H1 (cell line): ENCODE data around the gene STX8. TPM values are rescaled to one million over a fixed set of nuclear protein-coding genes. Genes with fewer than 3 reads are reported as not detected.

Source experiments
- CTCF ChIA-PET: fragments of 300-600 bp; sonication (Branson Sonifier 250); formaldehyde crosslinking; loops from one replicate; lab custom pipeline; 2021; ENCODE audit not compliant: partially characterized antibody; lab: Charles Lee
- POLR2A ChIA-PET: fragments of 300-600 bp; sonication (Branson Sonifier 250); formaldehyde crosslinking; loops from one replicate; lab custom pipeline; 2021; ENCODE audit warnings: inconsistent platforms; ENCODE audit not compliant: partially characterized antibody; lab: Charles Lee
- DNase-seq, 2 experiments: peaks; one replicate each; pipeline versions ENCODE4 v3.0.0 to v3.0.0-alpha.2; 2010 to 2022; ENCODE audit warnings: low spot score in 2 of 2, low read depth in 1 of 2, mixed read lengths in 1 of 2
- FAIRE-seq: peaks from 2 replicates; lab custom pipeline; 2011; peaks lifted over from hg19 to GRCh38; lab: Jason Lieb, UNC
- H2AFZ ChIP-seq: 2 replicates; pipeline ENCODE4 v1.8.1; 2012; ENCODE audit warnings: low read length, inconsistent platforms
- H2AK5ac ChIP-seq: 2 replicates; pipeline ENCODE4 v1.6.1; 2013; ENCODE audit warnings: low read depth, low read length
- H2BK120ac ChIP-seq: replicated peaks from 2 replicates; pipeline ENCODE3; 2013; ENCODE audit warnings: low read depth, low read length, inconsistent platforms
- H2BK12ac ChIP-seq: 2 replicates; pipeline ENCODE4 v1.6.1; 2013; ENCODE audit warnings: low read depth, low read length
- H2BK15ac ChIP-seq: 2 replicates; pipeline ENCODE4 v1.6.1; 2013; ENCODE audit warnings: low read length
- H2BK20ac ChIP-seq: 2 replicates; pipeline ENCODE4 v1.6.1; 2013; ENCODE audit warnings: low read length
- H2BK5ac ChIP-seq: 2 replicates; pipeline ENCODE4 v1.6.1; 2013; ENCODE audit warnings: low read depth, low read length
- H3K14ac ChIP-seq: 2 replicates; pipeline ENCODE4 v1.6.1; 2013; ENCODE audit warnings: inconsistent platforms; ENCODE audit not compliant: insufficient read length
- H3K18ac ChIP-seq: 2 replicates; pipeline ENCODE4 v1.6.1; 2013; ENCODE audit warnings: low read length; ENCODE audit errors: extremely low read depth
- H3K23ac ChIP-seq: 2 replicates; pipeline ENCODE4 v1.6.1; 2013; ENCODE audit warnings: inconsistent platforms; ENCODE audit not compliant: insufficient read length
- H3K23me2 ChIP-seq: 2 replicates; pipeline ENCODE4 v1.6.1; 2013; ENCODE audit warnings: low read depth, low read length
- H3K27ac ChIP-seq: 2 replicates; pipeline ENCODE4 v1.6.1; 2011; ENCODE audit warnings: low read depth, low read length, inconsistent platforms
- H3K27me3 ChIP-seq, 4 experiments: replicated peaks in 1 of 4; 1 replicate in 1 of 4; 2 replicates in 3 of 4; pipeline versions ENCODE4 v1.6.1 to v1.8.1; 2011 to 2013; ENCODE audit warnings: low read length in 3 of 4, mild to moderate bottlenecking in 3 of 4, inconsistent platforms in 2 of 4, mixed read lengths in 2 of 4, moderate library complexity in 1 of 4; ENCODE audit not compliant: control insufficient read depth in 3 of 4, insufficient read depth in 3 of 4; ENCODE audit errors: extremely low read depth in 1 of 4
- H3K36me3 ChIP-seq, 4 experiments: 2 replicates each; pipeline versions ENCODE4 v1.6.1 to v1.8.1; 2011 to 2013; ENCODE audit warnings: mild to moderate bottlenecking in 4 of 4, low read length in 3 of 4, moderate library complexity in 2 of 4, control low read depth in 1 of 4, inconsistent platforms in 1 of 4; ENCODE audit not compliant: insufficient read depth in 4 of 4, control insufficient read depth in 2 of 4
- H3K4ac ChIP-seq: replicated peaks from 2 replicates; pipeline ENCODE3; 2013; ENCODE audit warnings: low read length, low read depth, mixed read lengths, inconsistent platforms; ENCODE audit not compliant: insufficient read length
- H3K4me1 ChIP-seq, 4 experiments: replicated peaks in 1 of 4; 1 replicate in 1 of 4; 2 replicates in 3 of 4; pipeline versions ENCODE4 v1.6.1 to v1.8.1; 2011 to 2013; ENCODE audit warnings: low read length in 3 of 4, inconsistent platforms in 2 of 4, mixed read lengths in 1 of 4; ENCODE audit not compliant: insufficient read depth in 4 of 4, control insufficient read depth in 3 of 4
- H3K4me2 ChIP-seq, 2 experiments: 2 replicates each; pipeline versions ENCODE4 v1.6.1 to v1.8.1; 2011 to 2013; ENCODE audit warnings: low read depth in 2 of 2, low read length in 2 of 2, control low read depth in 1 of 2, inconsistent platforms in 1 of 2, mild to moderate bottlenecking in 1 of 2; ENCODE audit not compliant: insufficient read depth in 1 of 2
- H3K4me3 ChIP-seq, 4 experiments: fragments of 200-600, 300-600 bp in 1 of 4; sonication (generic), shearing (Covaris generic), sonication (Bioruptor Twin) in 1 of 4; 2 replicates each; pipeline versions ENCODE4 v1.5.1 to v1.8.1; 2011 to 2016; ENCODE audit warnings: low read length in 4 of 4, low read depth in 3 of 4, control low read depth in 2 of 4, inconsistent platforms in 2 of 4, mild to moderate bottlenecking in 2 of 4, mixed read lengths in 1 of 4, moderate library complexity in 1 of 4; ENCODE audit not compliant: insufficient read depth in 2 of 4; ENCODE audit errors: extremely low read depth in 1 of 4
- H3K56ac ChIP-seq: replicated peaks from 2 replicates; pipeline ENCODE3; 2013; ENCODE audit warnings: low read depth, mild to moderate bottlenecking, mixed read lengths, low read length, inconsistent platforms; ENCODE audit not compliant: insufficient read length
- H3K79me1 ChIP-seq: 2 replicates; pipeline ENCODE4 v1.6.1; 2013; ENCODE audit warnings: low read depth, low read length, control low read depth
- H3K79me2 ChIP-seq, 2 experiments: 2 replicates each; pipeline versions ENCODE4 v1.6.1 to v1.8.1; 2012 to 2013; ENCODE audit warnings: low read length in 2 of 2, mild to moderate bottlenecking in 2 of 2, inconsistent platforms in 1 of 2; ENCODE audit not compliant: insufficient read depth in 2 of 2, control insufficient read depth in 1 of 2
- H3K9ac ChIP-seq, 4 experiments: replicated peaks in 1 of 4; 1 replicate in 1 of 4; 2 replicates in 3 of 4; pipeline versions ENCODE4 v1.6.1 to v1.8.1; 2011 to 2013; ENCODE audit warnings: low read depth in 3 of 4, low read length in 3 of 4, control low read depth in 2 of 4, mild to moderate bottlenecking in 2 of 4, moderate library complexity in 2 of 4, inconsistent platforms in 1 of 4; ENCODE audit errors: extremely low read depth in 1 of 4
- H3K9me3 ChIP-seq, 2 experiments: 2 replicates each; pipeline versions ENCODE4 v1.6.1 to v1.8.1; 2012 to 2013; ENCODE audit warnings: mild to moderate bottlenecking in 2 of 2, moderate library complexity in 2 of 2, control low read depth in 1 of 2, inconsistent platforms in 1 of 2, low read depth in 1 of 2, low read length in 1 of 2, mixed read lengths in 1 of 2; ENCODE audit not compliant: insufficient read depth in 2 of 2
- H4K20me1 ChIP-seq, 2 experiments: replicated peaks in 1 of 2; 2 replicates each; pipeline versions ENCODE3 to v1.8.1; 2011 to 2013; ENCODE audit warnings: inconsistent platforms in 2 of 2, low read length in 2 of 2, mild to moderate bottlenecking in 1 of 2; ENCODE audit not compliant: insufficient read depth in 2 of 2, control insufficient read depth in 1 of 2
- H4K5ac ChIP-seq: 2 replicates; pipeline ENCODE4 v1.6.1; 2013; ENCODE audit warnings: low read length, low read depth, mixed read lengths, inconsistent platforms; ENCODE audit not compliant: insufficient read length
- H4K8ac ChIP-seq: 2 replicates; pipeline ENCODE4 v1.8.0; 2013; ENCODE audit warnings: mild to moderate bottlenecking, moderate library complexity, low read length, inconsistent platforms; ENCODE audit not compliant: insufficient read depth; ENCODE audit errors: extremely low read depth
- H4K91ac ChIP-seq: replicated peaks from 2 replicates; pipeline ENCODE3; 2013; ENCODE audit warnings: low read length, mixed read lengths, inconsistent platforms; ENCODE audit not compliant: insufficient read length
- CBX8 ChIP-seq: fragments of 300-800, 300-1000 bp; sonication (generic); IDR thresholded peaks from 2 replicates; pipeline ENCODE4 v1.7.1; 2016; ENCODE audit warnings: low read depth, low read length, borderline replicate concordance
- TBP ChIP-seq: IDR thresholded peaks from 2 replicates; pipeline ENCODE4 v1.6.1; 2011; ENCODE audit warnings: low read depth, low read length, improper control_type of control experiment
- USF2 ChIP-seq: IDR thresholded peaks from 2 replicates; pipeline ENCODE4 v1.6.1; 2011; ENCODE audit warnings: low read length, improper control_type of control experiment
- WGBS, 2 experiments: shearing (Covaris generic) in 1 of 2; methylation state at CpG; one replicate each; pipeline versions ENCODE4 v1.1.6 to v1.1.7; 2013 to 2015; ENCODE audit warnings: low lambda C conversion rate in 2 of 2, mixed read lengths in 2 of 2, inconsistent platforms in 1 of 2, low coverage in 1 of 2, missing lambda C conversion rate in 1 of 2; ENCODE audit not compliant: insufficient replicate concordance in 2 of 2, insufficient coverage in 1 of 2, insufficient read length in 1 of 2; ENCODE audit errors: extremely low coverage in 1 of 2, missing lambda C conversion rate in 1 of 2; 5-methylcytosine and 5-hydroxymethylcytosine counted together
- polyA plus RNA-seq, 7 experiments: library from polyadenylated mRNA; depleted of rRNA in 3 of 7; stranded (reverse) in 5 of 7; unstranded in 2 of 7; fragments of >200 nt in 5 of 7; fragments of 200-250 nt in 2 of 7; gene quantifications; 1 replicate in 5 of 7; 2 replicates in 1 of 7; 4 replicates in 1 of 7; pipeline versions ENCODE4 v1.2.1 to v1.2.3, GENCODE V29; 2011 to 2013; ENCODE audit warnings: missing spikeins in 2 of 7, mixed read lengths in 2 of 7
- total RNA-seq: library from RNA; stranded (reverse); fragmentation: NEBNext Ultra II Directional; extraction: Animal tissue kit (Norgen Biotek cat#: 25700); gene quantifications from 2 replicates; pipeline ENCODE4 v1.2.1, GENCODE V29; 2021
- TF ChIP-seq, protein P1 (sequence below): IDR thresholded peaks from 2 replicates; pipeline ENCODE4 v1.6.1; 2012; ENCODE audit warnings: inconsistent platforms

Gene STX8
- total and polyA plus RNA-seq, 2 of the 8 experiments (the other 6 are each of a cell fraction or from before 2014, with no cell fraction given), result 22.8 to 42.5 TPM

- Histone ChIP-seq H3K27ac (no peak overlapping the region), H4K91ac (no peak overlapping the region), H2BK120ac (no peak overlapping the region), H3K9me3 (peaks cover 0 to 13% of the 10 kb centered on the region in 2 experiments; a peak in 2 of 4 replicates), H3K36me3 (no peaks in the 10 kb centered on the region), H3K23me2 (peaks cover 3% of the 10 kb centered on the region; the same call in 1 of the 2 replicates), H3K23ac (no peak overlapping the region), H3K79me1 (no peaks in the 10 kb centered on the region), H2BK15ac (no peak overlapping the region), H3K4me2 (no peak overlapping the region), H3K79me2 (no peaks in the 10 kb centered on the region), H3K18ac (no peak overlapping the region), H3K9ac (no peak overlapping the region), H3K14ac (no peak overlapping the region), H4K20me1 (peaks cover 0 to 3% of the 10 kb centered on the region in 2 experiments), H3K4me1 (peaks cover 0 to 2% (median 0%) of the 10 kb centered on the region in 4 experiments; a peak in 1 of 7 replicates), H3K27me3 (no peaks in the 10 kb centered on the region), H2BK20ac (no peak overlapping the region), H3K4ac (no peak overlapping the region), H4K5ac (no peak overlapping the region), H4K8ac (no peak overlapping the region), H2AFZ (no peak overlapping the region), H2BK5ac (no peak overlapping the region), H3K4me3 (no peak overlapping the region), H3K56ac (no peak overlapping the region), H2BK12ac (no peak overlapping the region), H2AK5ac (no peak overlapping the region)
- ChIA-PET CTCF (no interaction called here), POLR2A (no interaction called here)
- DNase-seq (no peak), FAIRE-seq (no peak)
- 91% methylated on average over 29 of the region's 30 CpGs; no CpG with 5 or more reads in 1 of the 2 experiments for WGBS, 2 experiments
- TF ChIP-seq USF2, result no peak
- TF ChIP-seq, protein P1, sequence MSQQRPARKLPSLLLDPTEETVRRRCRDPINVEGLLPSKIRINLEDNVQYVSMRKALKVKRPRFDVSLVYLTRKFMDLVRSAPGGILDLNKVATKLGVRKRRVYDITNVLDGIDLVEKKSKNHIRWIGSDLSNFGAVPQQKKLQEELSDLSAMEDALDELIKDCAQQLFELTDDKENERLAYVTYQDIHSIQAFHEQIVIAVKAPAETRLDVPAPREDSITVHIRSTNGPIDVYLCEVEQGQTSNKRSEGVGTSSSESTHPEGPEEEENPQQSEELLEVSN, result no peak
- TF ChIP-seq TBP, result no peak
- no peak for TF ChIP-seq CBX8
These were observed 363.0 kb downstream of the STX8 start for GRCh38 chr17:9212376-9213302.
